DMS53 (cell line): ENCODE data around the gene PRMT2.
"Not testable (repeated sequence)": the region's sequence is repeated elsewhere in the genome, so short reads cannot be mapped to it uniquely, and the experiment has no call there.

Experiments used
- DNase-seq: peaks from one replicate; lab custom pipeline; 2025; lab: John Stamatoyannopoulos, UW

PRMT2 gene

GRCh38 chr21:46668904-46669303 lies 33.4 kb downstream of the PRMT2 start:
- DNase-seq: not testable (repeated sequence)

- no peak for DNase-seq
Observed at GRCh38 chr21:46674430-46675007, 39.0 kb downstream of the PRMT2 start.

DNA sequence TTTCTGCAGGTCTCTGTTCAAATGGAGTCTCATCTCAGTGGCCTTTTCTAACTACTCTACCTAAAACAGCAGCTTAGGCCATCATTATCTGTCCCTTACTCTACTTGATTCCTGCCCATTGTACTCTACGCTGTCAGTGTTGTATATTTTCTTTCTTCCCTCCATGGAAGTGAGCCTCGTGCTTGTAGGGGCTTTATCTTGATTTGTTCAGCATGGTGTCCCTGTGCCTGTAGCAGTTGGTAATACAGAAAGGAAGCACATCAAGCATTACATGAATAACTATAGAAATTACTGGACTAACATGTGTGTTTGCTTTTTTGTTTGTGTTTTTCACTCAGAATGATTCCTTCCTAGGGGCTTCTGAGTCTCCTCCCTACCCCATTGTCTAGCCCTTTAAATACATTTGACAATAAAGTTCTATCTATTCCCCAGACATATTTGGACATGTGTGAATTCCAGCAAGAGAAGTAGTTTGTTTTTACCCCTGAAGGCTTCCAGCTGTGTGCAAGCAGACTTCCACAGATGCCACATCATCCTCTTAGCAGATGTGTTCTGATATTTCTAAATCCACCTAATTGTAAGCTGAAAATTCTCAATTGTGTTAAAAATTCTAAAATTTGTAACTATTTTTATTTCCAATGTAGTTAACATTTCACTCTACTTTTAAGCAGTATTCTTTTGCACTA lies 40.3 kb downstream of the PRMT2 start:
- no peak for DNase-seq

- DNase-seq: not testable (repeated sequence)
Observed at GRCh38 chr21:46676542-46676941, 41.1 kb downstream of the PRMT2 start.

- DNase-seq: not testable (repeated sequence)
Observed at GRCh38 chr21:46681593-46681992, 46.1 kb downstream of the PRMT2 start.

DNA sequence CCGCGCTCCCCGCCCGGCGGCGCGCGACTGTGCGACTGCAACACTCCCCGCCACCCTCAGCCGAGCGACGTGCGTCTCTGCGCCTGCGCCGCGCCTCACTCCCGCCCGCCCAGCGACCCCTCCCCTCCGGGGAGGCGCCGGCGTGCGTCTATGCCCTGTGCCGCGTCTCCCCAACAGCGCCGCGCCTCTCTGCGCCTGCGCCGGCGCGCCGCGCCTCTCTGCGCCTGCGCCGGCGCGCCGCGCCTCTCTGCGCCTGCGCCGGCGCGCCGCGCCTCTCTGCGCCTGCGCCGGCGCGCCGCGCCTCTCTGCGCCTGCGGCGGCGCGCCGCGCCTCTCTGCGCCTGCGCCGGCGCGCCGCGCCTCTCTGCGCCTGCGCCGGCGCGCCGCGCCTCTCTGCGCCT lies 63.2 kb downstream of the PRMT2 start:
- not testable (repeated sequence) for DNase-seq

DNA sequence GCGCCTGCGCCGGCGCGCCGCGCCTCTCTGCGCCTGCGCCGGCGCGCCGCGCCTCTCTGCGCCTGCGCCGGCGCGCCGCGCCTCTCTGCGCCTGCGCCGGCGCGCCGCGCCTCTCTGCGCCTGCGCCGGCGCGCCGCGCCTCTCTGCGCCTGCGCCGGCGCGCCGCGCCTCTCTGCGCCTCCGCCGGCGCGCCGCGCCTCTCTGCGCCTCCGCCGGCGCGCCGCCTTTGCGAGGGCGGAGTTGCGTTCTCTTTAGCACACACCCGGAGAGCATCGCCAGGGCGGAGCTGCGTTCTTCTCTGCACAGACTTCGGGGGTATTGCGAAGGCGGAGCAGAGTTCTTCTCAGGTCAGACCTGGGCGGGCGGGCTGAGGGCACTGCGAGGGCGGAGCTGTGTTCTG lies 63.6 kb downstream of the PRMT2 start:
- DNase-seq: not testable (repeated sequence)
